A673 (cell line): ENCODE results near the gene MED15. TPM values are rescaled to one million over a fixed set of nuclear protein-coding genes. Genes with fewer than 3 reads are reported as not detected.

Experiments used
- BruUV-seq: library from RNA; stranded (reverse); fragments of 400-500 nt; replicated peaks from 2 replicates; lab custom pipeline; 2021; lab: Mats Ljungman, UMichigan
- CTCF ChIA-PET: fragments of 300-600 bp; sonication (Branson Sonifier 250); formaldehyde crosslinking; loops from one replicate; lab custom pipeline; 2022; ENCODE audit warnings: antibody characterized with exemption; lab: Charles Lee
- POLR2A ChIA-PET: fragments of 300-600 bp; sonication (Branson Sonifier 250); formaldehyde crosslinking; loops from one replicate; lab custom pipeline; 2022; ENCODE audit warnings: antibody characterized with exemption; ENCODE audit not compliant: low non-redundant PET; lab: Charles Lee
- DNase-seq: peaks from one replicate; pipeline ENCODE4 v3.0.0-alpha.2; 2015; ENCODE audit warnings: low spot score
- H3K27ac ChIP-seq: fragments of 200-600 bp; sonication (generic); 2 replicates; pipeline ENCODE4 v1.5.1; 2016; ENCODE audit warnings: mixed run types, low read depth, mild to moderate bottlenecking, mixed read lengths, antibody characterized with exemption, low read length; ENCODE audit not compliant: poor library complexity, severe bottlenecking
- H3K27me3 ChIP-seq: fragments of 200-600 bp; sonication (generic); replicated peaks from 2 replicates; pipeline ENCODE4 v1.6.1; 2017; ENCODE audit warnings: mixed run types, low read depth, mild to moderate bottlenecking, mixed read lengths, antibody characterized with exemption, low read length; ENCODE audit not compliant: insufficient read depth, poor library complexity
- H3K36me3 ChIP-seq: fragments of 200-600 bp; sonication (generic); 2 replicates; pipeline ENCODE4 v1.6.1; 2016; ENCODE audit warnings: mixed run types, mild to moderate bottlenecking, mixed read lengths, antibody characterized with exemption, low read length; ENCODE audit not compliant: insufficient read depth, poor library complexity, severe bottlenecking
- H3K4me1 ChIP-seq: fragments of 200-600 bp; sonication (generic); 2 replicates; pipeline ENCODE4 v1.6.1; 2017; ENCODE audit warnings: mixed run types, mild to moderate bottlenecking, mixed read lengths, antibody characterized with exemption, low read length; ENCODE audit not compliant: insufficient read depth, poor library complexity, severe bottlenecking
- H3K4me3 ChIP-seq: fragments of 200-600 bp; sonication (generic); 2 replicates; pipeline ENCODE4 v1.5.1; 2016; ENCODE audit warnings: low read depth, mixed run types, mild to moderate bottlenecking, mixed read lengths, low read length; ENCODE audit not compliant: poor library complexity, severe bottlenecking
- H3K9me3 ChIP-seq: fragments of 200-600 bp; sonication (generic); 2 replicates; pipeline ENCODE4 v1.6.1; 2016; ENCODE audit warnings: mixed run types, low read depth, mild to moderate bottlenecking, mixed read lengths, antibody characterized with exemption, low read length; ENCODE audit not compliant: poor library complexity, severe bottlenecking
- CTCF ChIP-seq: fragments of 300-800, 200-600 bp; sonication (generic); conservative IDR thresholded peaks from 2 replicates; pipeline ENCODE4 v1.5.1; 2017; ENCODE audit warnings: low read depth, mild to moderate bottlenecking, antibody characterized with exemption, low read length, moderate library complexity, mixed read lengths
- EZH2 ChIP-seq: fragments of 200-600 bp; sonication (generic); IDR thresholded peaks from 2 replicates; pipeline ENCODE4 v1.6.1; 2017; ENCODE audit warnings: borderline replicate concordance, low read depth, mild to moderate bottlenecking, mixed read lengths, antibody characterized with exemption, low read length; ENCODE audit not compliant: poor library complexity, severe bottlenecking
- intact Hi-C: fragments of 100-400 bp; cut with micrococcal nuclease; formaldehyde crosslinking; loops from one replicate; pipeline ENCODE4 v1.10.0; 2022; ENCODE audit not compliant: unreplicated experiment
- total RNA-seq: library from RNA; stranded (reverse); gene quantifications from 2 replicates; pipeline ENCODE4 v1.2.3, GENCODE V29; 2021

Gene MED15
- total RNA-seq, 1 experiment from 2014 or later = 96.2 TPM

DNA sequence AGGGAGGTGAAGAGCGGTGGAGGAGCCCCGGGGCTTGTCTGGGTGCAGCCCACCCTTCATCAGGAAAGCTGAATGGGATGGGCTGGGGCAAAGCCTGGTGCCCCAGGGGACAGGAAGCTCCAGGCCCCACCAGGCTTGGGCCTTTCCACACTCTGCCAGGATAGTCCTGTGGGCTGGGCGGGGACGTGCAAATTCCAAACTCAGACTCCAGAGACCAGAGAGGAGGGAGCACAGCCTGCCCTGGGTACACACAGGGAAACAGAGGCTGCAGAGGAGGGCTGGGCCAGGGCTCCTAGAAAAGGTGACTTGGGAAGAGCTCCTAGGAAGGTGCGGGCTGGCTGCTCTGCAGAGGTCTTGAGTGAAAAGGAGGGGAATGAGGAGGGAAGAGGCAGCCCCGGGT, 124.7 kb downstream of the MED15 start:
- no peaks in the 10 kb centered on the region for H3K27me3 ChIP-seq
- TF ChIP-seq EZH2 (no peak), CTCF (no peak)
- H3K4me1 ChIP-seq = no peaks in the 10 kb centered on the region
- H3K4me3 ChIP-seq = no peak overlapping the region
- no peaks in the 10 kb centered on the region for H3K9me3 ChIP-seq
- DNase-seq = no peak
- POLR2A ChIA-PET = no interaction called here
- no peaks in the 10 kb centered on the region for H3K36me3 ChIP-seq
- CTCF ChIA-PET = no interaction called here
- H3K27ac ChIP-seq = no peak overlapping the region
- no TSS peak for BruUV-seq
- intact Hi-C loops = no loop called here

- H3K27me3 ChIP-seq = no peaks in the 10 kb centered on the region
- H3K27ac ChIP-seq = no peak overlapping the region
- no peak for DNase-seq
- POLR2A ChIA-PET = no interaction called here
- H3K36me3 ChIP-seq = no peaks in the 10 kb centered on the region
- CTCF ChIA-PET = no interaction called here
- no peak for TF ChIP-seq EZH2
- TF ChIP-seq CTCF = no peak
- intact Hi-C loops = no loop called here
- BruUV-seq = no TSS peak
- no peak overlapping the region for H3K4me3 ChIP-seq
- H3K9me3 ChIP-seq = no peaks in the 10 kb centered on the region
- H3K4me1 ChIP-seq = no peaks in the 10 kb centered on the region
Observed at GRCh38 chr22:20632518-20632917, 125.1 kb downstream of the MED15 start.

GRCh38 chr22:20634560-20635226, 127.3 kb downstream of the MED15 start:
- no peaks in the 10 kb centered on the region for H3K27me3 ChIP-seq
- CTCF ChIA-PET = no interaction called here

More at GRCh38 chr22:20634560-20635226, 127.3 kb downstream of the MED15 start:
- BruUV-seq = no TSS peak
- no peak for DNase-seq
- Histone ChIP-seq H3K4me1 (no peaks in the 10 kb centered on the region), H3K36me3 (no peaks in the 10 kb centered on the region), H3K27ac (no peak overlapping the region), H3K4me3 (no peak overlapping the region), H3K9me3 (no peaks in the 10 kb centered on the region)
- TF ChIP-seq CTCF = no peak
- TF ChIP-seq EZH2 = no peak
- intact Hi-C loops = no loop called here
- POLR2A ChIA-PET = no interaction called here
